SU-DHL-6 (cell line): ENCODE results near the gene PDE4D.

Experiments used
- CTCF ChIP-seq: fragments of 200-600 bp; sonication (generic); IDR thresholded peaks from one replicate; pipeline ENCODE4 v1.5.1; 2017; ENCODE audit warnings: antibody characterized with exemption, mild to moderate bottlenecking, low read length, moderate library complexity; ENCODE audit not compliant: insufficient read depth, poor library complexity, severe bottlenecking
- EZH2phosphoT487 ChIP-seq: fragments of 200-600 bp; sonication (generic), shearing (Covaris generic); conservative IDR thresholded peaks from 2 replicates; pipeline ENCODE4 v1.6.1; 2018; ENCODE audit warnings: mild to moderate bottlenecking, antibody characterized with exemption, low read length, moderate library complexity, mixed read lengths

GRCh38 chr5:59655693-59656309 is 237.7 kb downstream of the PDE4D start:
- TF ChIP-seq CTCF = no peak
- no peak for TF ChIP-seq EZH2phosphoT487
